ENCODE results near the gene C13orf46.
"Not testable (repeated sequence)": the region's sequence is repeated elsewhere in the genome, so short reads cannot be mapped to it uniquely, and the experiment has no call there.

Gene C13orf46

DNA sequence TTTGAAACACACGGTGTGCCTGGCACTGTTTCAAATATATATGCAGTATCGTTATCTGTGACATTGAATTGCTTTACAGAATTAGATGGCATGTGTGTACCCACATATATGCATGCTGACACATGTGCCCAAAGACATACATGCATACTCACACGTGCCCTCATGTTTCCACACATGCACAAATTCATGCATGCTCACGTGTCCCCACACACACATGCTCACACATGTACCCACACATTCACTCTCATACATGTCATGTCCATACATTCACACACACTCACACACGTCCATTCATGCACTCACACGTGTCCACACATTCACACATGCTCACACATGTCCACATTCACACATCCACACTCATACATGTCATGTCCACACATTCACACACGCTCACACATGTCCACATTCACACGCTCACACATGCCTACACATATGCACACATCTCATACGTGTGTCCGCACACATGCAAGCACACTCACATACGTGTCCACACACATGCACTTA is 17.9 kb upstream of the C13orf46 start:
- DNase-seq (ENCODE audit: low read depth): no peak

DNA sequence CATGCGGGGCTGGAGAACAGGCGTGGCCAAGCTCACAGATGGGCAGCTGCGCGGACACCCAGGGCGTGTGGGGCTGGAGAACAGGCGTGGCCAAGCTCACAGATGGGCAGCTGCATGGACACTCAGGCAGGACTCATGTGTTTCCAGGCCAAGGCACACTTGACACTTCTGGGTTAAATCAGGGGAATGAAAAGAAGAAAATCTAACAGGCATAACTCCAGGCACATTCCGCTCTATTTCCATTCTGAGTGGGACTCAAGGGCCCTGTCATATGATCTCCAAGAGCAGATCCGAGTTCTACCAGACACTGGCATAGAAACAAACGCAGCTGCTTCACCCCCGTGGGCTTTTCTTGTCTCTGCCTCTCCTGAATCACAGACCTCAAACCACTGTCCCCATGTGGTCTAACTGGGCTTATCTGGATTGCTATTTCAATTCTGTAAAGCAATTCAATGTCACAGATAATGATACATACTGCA is 17.4 kb upstream of the C13orf46 start:
- no peak for DNase-seq (ENCODE audit: low read depth)

DNA sequence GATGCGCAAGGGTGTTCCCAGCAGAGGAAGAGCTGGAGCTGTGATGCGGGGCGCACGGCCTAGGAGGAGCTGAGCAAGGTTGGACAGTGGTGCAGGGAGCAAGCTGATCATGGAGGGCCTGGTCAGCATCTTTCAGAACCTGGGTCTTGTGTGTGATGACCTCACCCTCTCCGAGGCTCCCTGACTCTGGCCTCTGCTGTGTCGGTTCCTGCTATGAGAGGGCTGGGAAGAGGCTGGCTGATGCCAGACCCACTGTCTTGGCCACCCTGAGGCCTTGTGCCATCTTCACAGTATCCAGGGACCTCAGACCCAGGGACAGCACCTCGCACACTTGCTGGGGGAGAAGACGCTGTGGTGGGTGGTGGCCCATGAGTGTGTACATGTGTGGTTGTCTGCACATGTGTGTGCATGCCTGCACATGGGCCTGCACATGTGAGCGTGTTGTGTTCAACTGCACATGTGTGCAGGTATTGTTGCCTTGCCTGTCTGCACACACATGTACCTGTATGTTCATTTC is 16.5 kb upstream of the C13orf46 start:
- DNase-seq (ENCODE audit: low read depth): no peak

DNA sequence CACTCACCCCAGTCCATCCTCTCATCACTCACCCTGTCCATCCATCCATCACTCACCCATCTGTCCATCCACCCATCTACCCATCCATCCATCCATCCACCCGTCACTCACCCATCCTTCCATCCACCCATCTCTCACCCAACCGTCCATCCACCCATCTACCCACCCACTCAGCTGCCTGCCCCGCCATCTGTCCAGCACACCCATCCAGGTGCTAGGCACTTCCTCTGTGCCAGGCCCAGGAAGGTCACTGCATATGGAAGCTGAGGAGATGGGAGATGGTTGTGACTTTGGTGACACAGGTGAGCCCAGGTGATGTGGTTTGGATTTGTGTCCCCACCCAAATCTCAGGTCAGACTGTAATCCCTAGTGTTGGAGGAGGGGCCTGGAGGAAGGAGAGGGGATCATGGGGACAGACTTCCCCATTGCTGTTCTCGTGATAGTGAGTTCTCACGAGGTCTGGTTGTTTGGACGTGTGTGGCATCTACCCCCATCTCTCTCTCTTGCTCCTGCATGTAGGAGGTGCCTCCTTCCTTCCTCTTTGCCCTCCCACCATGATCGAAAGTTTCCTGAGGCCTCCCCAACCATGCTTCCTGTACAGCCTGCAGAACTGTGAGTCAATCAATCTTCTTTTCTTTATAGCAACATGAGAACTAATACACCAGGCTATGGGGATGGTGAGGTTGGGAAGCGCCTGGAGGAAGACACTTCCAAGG is 15.9 kb upstream of the C13orf46 start:
- no peak for DNase-seq (ENCODE audit: low read depth)

DNA sequence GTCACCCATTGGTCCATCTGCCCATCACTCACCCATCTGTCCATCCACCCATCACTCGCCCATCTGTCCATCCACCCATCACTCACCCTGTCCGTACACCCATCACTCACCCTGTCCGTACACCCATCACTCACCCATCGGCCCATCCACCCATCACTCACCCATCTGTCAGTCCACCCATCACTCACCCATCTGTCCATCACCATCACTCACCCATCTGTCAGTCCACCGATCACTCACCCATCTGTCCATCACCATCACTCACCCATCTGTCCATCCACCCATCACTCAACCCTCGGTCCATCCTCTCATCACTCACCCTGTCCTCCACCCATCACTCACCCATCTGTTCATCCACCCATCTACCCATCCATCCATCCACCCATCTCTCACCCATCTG is 15.0 kb upstream of the C13orf46 start:
- DNase-seq (ENCODE audit: low read depth): not testable (repeated sequence)

DNA sequence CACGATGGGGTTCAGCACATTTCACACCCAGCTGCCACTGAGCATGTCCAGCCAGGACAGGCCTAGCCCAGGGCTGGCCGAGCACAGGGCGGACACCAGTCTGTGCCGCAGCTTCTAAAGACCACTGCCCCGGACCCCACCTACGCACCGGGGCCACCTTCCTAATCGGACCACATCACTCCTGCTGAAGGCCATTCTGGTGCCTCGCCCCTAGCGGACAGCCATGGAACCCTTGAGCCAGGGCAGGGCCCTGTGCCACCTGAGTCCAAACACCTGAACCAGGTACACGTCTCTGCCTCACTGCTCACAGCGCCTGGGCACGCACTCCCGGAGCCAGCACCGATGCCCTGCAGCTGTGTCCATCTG is 8.4 kb upstream of the C13orf46 start:
- DNase-seq (ENCODE audit: low read depth): no peak

DNA sequence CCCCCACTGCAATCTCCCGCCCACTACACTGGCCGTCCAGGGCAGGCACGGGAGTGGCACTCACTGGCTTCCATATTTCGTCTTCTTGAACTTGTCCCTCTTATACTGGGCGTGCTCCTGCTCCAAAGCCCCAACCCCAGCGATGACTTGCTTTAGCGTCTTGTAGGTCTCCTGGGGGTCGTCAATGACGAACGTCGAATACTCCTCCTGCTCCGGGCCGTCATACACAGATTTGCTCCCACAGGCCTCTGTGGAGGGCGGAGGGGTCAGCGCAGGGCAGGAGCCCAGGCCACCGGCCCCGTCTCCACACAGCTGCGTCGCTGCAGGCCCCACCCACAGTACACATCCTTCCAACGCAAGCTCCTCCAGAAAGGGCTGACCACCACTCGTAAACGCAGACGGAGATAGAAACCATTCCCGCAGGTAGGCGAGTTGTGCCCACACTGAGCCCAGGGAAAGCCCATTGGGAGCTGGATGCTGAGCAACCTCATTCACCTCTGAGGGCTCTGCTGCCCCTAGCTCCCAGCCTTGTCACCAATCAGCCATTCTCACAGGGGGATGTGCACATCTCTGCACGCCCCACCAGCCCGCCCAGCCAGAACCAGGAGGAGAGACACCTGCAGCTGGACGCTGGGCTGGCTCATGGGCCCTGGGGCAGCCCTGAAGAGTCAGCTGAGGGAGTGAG is 7.9 kb upstream of the C13orf46 start:
- no peak for DNase-seq (ENCODE audit: low read depth)

DNA sequence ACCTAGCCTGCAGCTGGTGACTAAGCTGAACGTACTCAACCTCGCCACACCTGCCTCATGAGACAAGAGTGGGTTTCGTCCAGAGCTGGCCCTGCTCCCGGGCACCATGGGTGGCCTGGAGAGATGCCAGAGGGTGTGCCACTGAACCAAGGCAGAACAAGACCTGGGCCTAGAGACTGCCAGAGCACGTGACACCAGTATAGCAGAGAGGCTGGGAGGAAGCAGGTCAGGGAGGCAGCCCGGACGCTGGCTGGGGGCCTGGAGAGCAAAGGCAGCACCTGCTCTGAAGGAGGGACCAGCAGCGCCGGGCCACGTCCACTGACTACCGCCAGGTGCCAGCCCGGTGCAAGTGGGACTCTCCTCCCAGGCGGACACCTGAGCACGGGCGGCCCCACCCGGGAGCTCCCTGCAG is 7.3 kb upstream of the C13orf46 start:
- DNase-seq (ENCODE audit: low read depth): no peak

DNA sequence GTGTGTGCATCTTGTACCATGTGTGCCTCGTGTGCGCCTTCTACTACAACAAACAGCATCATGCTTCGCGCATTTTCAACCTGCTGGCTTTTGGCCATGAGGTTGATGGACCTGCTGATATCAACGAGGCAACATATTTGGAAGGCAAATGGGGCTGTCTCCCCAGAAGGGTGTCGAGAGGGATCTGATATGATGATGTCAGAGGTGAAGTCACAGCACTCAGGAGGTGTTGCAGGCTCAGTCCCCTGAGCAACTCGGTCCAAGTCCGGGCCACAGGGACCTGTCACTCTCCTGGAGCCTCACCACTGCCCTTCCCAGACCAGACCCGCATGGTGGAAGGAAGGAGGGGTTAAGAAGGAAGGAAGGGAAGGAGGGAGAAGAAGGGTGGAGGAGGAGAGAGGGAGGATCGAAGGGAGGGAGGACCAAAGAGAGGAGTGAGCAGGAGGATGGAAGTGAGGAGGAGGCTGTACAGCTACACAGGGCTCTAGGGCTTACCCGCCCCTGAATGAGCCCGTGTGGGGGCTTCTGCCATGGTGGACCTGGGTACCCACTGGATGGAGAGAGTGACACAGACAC is 6.7 kb upstream of the C13orf46 start:
- DNase-seq (ENCODE audit: low read depth): no peak

DNA sequence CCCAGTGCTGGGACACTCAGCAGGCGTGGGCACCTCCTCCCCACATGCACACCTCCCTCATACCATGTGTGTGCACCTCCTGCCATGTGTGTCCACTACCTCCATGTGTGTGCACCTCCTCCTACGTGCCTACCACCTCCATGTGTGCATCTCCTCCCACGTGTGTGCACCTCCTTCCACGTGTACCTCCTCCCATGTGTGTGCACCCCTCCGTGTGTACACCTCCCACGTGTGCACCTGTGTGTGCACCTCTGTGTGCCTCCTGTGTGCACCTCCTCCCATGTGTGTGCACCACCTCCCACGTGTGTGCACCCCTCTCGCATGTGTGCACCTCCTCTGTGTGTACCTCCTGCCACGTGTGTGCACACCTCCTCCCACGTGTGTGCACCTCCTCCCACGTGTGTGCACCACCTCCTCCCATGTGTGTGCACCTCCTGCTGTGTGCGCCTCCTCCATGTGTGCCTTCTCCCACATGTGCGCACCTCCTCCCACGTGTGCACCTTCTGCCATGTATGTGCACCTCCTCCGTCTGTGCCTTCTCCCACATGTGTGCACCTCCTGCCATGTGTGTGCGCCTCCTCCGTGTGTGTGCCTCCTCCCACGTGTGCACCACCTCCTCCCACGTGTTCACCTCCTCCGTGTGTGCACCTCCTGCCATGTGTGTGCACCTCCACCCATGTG is 6.1 kb upstream of the C13orf46 start:
- DNase-seq (ENCODE audit: low read depth): no peak

DNA sequence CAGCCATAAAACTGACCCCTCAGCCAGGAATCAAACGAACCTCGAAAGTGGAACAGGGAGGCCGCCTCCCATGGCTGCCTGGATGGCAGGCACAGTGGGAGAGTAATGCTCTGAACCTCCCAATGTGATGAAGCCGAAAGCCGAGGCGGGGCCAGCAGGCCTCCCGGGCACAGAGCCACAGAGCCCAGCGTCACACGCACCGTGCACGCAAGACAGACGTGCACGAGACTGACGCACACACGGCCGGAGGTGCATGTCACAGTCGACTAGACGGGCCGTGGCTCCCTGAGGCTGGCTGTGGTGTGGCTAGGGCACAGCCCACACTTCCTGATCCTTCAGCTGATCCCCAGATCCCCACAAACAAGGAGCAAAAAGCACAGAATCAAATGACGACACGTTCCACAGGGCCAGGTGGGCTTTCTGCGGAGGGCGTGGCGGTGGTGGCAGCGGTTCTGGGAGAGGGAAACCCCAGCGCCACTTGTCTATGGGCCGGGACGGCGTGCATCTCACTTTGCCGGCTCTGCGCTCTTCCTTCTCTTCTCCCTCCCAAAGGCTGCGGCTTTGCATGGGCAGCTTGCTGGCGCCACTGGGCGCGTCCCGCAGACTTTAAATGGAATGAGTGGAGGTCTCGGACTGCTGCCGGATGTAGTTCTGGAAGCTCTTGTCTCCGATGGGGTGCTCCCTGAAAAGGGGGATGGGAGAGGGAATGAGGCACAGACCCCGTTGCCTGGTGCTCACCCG is 5.0 kb upstream of the C13orf46 start:
- no peak for DNase-seq (ENCODE audit: low read depth)

DNA sequence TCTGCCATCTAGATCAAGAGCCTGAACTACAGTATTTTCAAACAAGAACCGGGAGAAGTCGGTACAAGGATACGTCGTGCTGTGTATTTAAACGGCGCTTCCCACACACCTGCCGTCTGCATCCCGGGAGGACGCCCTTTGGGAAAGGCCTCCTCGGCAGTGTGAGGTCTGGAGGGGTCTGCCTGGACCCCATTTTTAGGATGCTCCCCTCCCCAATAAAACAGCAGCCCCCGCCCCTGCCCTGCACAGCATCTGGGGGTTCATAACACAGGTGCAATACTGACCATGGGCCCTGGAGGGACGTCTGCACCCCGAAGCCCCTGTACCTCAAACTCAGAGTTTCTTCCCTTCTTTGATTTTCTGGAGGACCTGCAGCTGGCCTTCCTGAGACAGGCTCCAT is 4.1 kb upstream of the C13orf46 start:
- DNase-seq (ENCODE audit: low read depth): no peak

DNA sequence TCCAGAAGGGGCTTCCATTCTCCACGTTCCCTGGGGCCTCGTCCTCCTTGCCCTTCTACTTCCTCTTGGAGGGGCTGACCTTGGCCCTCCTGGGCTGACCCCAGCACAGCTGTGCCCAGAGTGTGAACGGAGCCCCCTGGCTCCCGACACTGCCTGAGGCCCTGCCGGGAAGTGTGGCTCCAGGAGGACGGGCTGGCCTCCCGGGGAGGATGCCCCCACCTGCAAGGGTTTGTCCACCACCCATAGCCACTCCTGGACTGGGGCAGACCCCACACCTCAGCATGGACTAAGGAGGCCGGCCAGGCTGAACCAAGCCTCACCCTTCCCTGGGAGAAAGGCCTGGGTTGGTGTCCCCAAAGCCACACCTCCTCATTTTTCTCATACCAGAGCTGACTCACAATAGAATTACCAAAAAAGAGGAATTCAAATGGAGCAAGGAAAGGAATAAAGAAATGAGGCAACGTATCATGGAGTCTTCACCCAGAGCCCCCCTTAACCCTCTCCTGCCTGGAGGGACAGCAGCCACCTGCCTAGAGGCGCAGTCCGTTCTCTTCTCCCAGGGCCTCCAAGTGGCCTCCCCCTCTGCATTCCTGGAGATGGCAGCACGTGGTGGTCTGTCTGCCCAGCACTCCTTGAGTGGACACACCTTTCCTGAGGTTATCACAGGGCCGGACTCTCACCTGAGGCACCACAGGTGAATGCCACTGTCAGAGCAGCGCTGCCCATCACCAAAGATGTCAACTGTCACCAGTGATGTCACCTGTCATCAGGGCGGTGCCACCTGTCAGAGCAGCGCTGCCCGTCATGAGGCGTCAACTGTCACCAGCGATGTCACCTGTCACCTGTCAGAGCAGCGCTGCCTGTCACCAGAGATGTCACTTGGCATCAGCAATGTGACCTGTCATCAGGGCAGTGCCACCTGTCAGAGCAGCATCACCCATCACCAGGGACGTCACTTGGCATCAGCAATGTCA is 3.1 kb upstream of the C13orf46 start:
- peak; percentile 26 for DNase-seq (ENCODE audit: low read depth)

DNA sequence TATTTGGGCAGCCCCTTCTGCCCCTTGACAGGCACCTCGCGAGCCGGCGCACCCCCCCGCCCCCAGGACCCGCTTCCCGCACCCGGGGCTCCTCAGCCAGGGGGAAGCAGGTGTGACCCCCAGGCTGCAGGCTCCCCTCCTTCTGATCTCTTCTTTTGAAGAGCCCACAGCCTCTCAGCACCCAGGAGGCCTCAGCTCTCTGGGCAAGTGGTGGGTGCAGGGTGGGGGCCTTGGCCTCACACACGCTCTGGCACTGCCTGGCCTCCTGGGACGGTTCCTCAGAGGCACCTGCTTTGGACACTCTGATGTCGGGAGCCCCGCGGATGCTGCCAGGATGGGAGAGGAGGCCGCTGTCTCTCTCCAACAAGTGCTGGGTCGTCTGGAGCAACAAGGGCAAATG is 1.5 kb upstream of the C13orf46 start:
- no peak for DNase-seq (ENCODE audit: low read depth)

DNA sequence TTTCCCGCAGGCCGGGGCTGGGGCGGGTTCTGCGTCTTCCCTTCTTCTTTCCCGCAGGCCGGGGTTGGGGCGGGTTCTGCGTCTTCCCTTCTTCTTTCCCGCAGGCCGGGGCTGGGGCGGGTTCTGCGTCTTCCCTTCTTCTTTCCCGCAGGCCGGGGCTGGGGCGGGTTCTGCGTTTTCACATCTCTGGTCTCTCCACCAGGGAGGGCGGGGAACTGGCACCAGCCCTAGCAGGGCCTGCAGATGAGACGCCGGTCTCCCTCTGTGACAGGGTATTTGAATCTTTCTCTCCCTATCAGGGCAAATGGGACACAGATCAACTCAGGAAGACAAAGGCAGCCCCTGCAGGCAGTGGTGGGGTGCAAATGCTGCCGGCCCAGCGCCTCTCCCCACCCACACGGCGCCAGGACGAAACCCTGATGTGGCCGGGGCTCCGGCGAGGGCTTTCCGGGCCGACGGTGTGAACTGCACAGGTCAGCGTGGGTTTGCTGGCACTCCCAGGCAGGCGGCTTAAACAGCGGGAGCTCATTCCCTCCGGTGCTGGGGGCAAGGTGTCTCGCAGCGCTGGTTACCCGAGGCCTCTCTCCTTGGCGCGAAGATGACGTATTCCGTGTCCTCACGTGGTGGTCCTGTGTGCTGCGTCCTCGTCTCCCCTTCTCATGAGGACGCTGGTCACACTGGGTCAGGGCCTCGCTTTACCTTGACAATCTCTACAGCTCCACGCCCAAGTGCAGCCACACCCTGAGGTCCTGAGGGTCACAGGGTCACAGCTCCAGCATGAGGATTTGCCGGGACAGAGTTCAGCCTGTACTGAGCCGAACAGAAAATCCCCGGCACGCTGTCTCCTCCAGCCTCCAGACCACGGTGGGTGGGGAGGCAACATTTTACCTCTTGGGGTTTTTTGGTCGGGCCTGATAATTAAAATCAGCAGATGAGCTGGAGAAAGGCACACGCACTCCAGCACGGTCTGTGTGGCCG is 717 bp upstream of the C13orf46 start:
- DNase-seq (ENCODE audit: low read depth): no peak

DNA sequence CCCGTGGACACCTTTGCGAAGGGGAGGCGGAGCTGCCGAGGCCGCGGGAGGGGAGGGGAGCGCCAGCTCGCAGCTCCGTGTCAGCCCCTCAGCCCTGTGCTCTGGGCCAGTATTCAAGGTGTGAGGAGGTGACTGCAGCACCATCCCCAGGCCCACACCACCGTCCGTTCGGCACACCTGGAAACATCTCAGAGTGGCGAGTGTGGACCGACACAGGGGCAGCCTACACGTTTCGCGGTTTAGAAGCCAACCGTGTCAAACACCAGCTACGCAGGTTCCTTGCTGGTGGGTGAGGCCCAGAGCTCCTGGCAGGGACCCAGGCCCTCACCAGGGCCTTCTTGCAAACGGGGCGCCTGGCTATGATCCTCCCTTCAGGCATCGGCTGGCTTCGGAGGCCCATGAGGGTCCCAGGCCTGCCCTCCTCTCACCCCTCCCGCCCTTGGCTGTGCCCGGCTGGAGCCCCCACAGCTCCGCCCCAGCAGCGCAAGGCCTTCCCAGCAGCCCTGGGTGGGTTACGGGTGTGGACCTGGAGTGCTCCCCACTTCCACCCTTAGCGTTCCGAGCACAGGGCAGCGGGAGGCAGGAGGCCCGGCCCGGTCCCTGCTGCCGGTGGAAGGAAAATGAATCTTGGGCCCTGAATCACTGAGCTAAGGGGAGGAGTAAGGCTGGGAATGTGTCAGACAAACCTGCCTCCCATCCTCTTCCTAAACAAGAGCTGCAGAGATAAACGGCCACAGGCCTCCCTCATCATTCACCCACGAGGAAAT is 1.2 kb downstream of the C13orf46 start:
- DNase-seq (ENCODE audit: low read depth): no peak

DNA sequence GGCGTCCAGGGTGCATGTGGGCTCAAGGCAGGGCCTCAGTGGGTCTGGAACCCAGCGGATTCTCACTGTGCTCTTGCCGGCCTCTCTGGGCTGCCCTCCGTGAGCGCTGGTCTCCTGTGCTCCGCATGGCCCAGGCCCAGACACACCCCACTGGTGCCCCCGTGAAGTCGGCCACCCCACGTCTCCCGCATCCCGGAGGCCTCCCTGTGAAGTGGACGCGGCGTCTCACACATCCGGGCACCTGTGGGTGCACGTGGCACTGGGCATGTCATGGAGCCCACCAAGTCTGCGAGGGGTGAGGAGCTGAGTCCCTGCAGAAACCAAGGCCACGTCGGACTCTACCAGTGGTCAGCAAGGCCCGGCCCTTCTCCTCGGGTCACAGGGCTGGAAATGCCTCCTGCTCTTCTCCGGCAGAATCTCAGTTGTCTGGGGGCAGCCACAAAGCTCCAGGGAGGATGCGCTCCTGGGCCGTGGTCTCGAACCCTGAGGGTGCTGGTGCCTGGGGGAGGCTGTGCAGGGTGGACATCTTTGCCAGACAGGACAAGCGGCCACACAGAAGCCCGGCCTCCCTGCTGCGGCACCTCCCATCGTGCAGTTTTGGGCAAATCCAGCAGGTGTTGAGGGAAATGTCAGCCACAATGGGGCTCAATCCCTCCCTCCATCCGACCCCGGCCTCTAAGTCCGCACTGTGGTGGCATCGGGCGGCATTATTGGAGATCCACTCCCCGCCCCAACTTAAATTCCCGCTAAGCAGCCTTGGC is 2.2 kb downstream of the C13orf46 start:
- DNase-seq (ENCODE audit: low read depth): no peak

Measured in non-pigmented ciliary epithelial cell (primary cell).